ENCODE data around the gene CATSPERE. TPM values are rescaled to one million over a fixed set of nuclear protein-coding genes. Genes with fewer than 3 reads are reported as not detected.
A peak's percentile ranks its signal among the peaks of the same experiment; 100 is the strongest.

The CATSPERE gene
- total RNA-seq, 4 donors from 2014 or later, result 0.49 to 0.58 (median 0.56) TPM; not detected in 1

GRCh38 chr1:244590670-244591069 is 129.6 kb downstream of the CATSPERE start:
- no peaks in the 10 kb centered on the region for H3K36me3 ChIP-seq
- in situ Hi-C loops (cut with MboI; ENCODE audit: low sequenced_read_pairs in 4 of 4) (no loop called here), intact Hi-C loops (cut with DNase I; ENCODE audit: low total_unique reads) (no loop called here)
- H3K4me3 ChIP-seq, result no peak overlapping the region
- DNase-seq (no peak), ATAC-seq (no peak)
- H3K4me1 ChIP-seq, result no peaks in the 10 kb centered on the region
- TF ChIP-seq CTCF (IDR thresholded peaks at IDR 0.05 in 4 of 5, conservative IDR thresholded peaks at IDR 0.05 in 1 of 5) (no peak), POLR2A (IDR thresholded peaks at IDR 0.05) (no peak)
- no peaks in the 10 kb centered on the region for H3K27me3 ChIP-seq
- no peaks in the 10 kb centered on the region for H3K9me3 ChIP-seq
- no peak overlapping the region for H3K27ac ChIP-seq

GRCh38 chr1:244598611-244599010 is 137.5 kb downstream of the CATSPERE start:
- in situ Hi-C loops (cut with MboI; ENCODE audit: low sequenced_read_pairs in 4 of 4) (no loop called here), intact Hi-C loops (cut with DNase I; ENCODE audit: low total_unique reads) (no loop called here)
- Histone ChIP-seq H3K27ac (no peak overlapping the region), H3K27me3 (no peaks in the 10 kb centered on the region), H3K4me3 (no peak overlapping the region), H3K36me3 (no peaks in the 10 kb centered on the region), H3K4me1 (no peaks in the 10 kb centered on the region), H3K9me3 (no peaks in the 10 kb centered on the region)
- ATAC-seq, result no peak
- no peak for TF ChIP-seq POLR2A (IDR thresholded peaks at IDR 0.05)
- TF ChIP-seq CTCF (IDR thresholded peaks at IDR 0.05 in 4 of 5, conservative IDR thresholded peaks at IDR 0.05 in 1 of 5), result no peak
- DNase-seq, result no peak

GRCh38 chr1:244599937-244600350 is 138.9 kb downstream of the CATSPERE start:
- Histone ChIP-seq H3K4me3 (no peak overlapping the region), H3K27me3 (no peaks in the 10 kb centered on the region), H3K36me3 (no peaks in the 10 kb centered on the region), H3K9me3 (no peaks in the 10 kb centered on the region), H3K27ac (peak overlapping the region in 2 of 4 donors; percentile 43 to 67), H3K4me1 (no peaks in the 10 kb centered on the region)
- intact Hi-C loops (cut with DNase I; ENCODE audit: low total_unique reads), result loop anchor here (5.0 kb wide), 1 partner anchor 52 kb away; the partner anchor contains the start of gene DESI2
- ATAC-seq, result peak; percentile 91 to 95
- TF ChIP-seq POLR2A (IDR thresholded peaks at IDR 0.05) (peak in 1 of 2 donors; percentile 27), CTCF (IDR thresholded peaks at IDR 0.05 in 4 of 5, conservative IDR thresholded peaks at IDR 0.05 in 1 of 5) (no peak)
- DNase-seq, result peak in 1 of 2 donors; percentile 24
- in situ Hi-C loops (cut with MboI; ENCODE audit: low sequenced_read_pairs in 4 of 4), result loop anchor here in 3 of 4 donors (5.0 to 25.0 kb wide), 3 partner anchors 197 to 445 kb away; no protein-coding TSS in a partner anchor

- Histone ChIP-seq H3K4me1 (no peaks in the 10 kb centered on the region), H3K4me3 (no peak overlapping the region), H3K9me3 (no peaks in the 10 kb centered on the region), H3K27ac (no peak overlapping the region), H3K36me3 (no peaks in the 10 kb centered on the region), H3K27me3 (no peaks in the 10 kb centered on the region)
- ATAC-seq (no peak), DNase-seq (no peak)
- in situ Hi-C loops (cut with MboI; ENCODE audit: low sequenced_read_pairs in 4 of 4) (loop anchor here in 3 of 4 donors (5.0 to 25.0 kb wide), 3 partner anchors 196 to 443 kb away; no protein-coding TSS in a partner anchor), intact Hi-C loops (cut with DNase I; ENCODE audit: low total_unique reads) (loop anchor here (5.0 kb wide), 1 partner anchor 51 kb away; the partner anchor contains the start of gene DESI2)
- TF ChIP-seq POLR2A (IDR thresholded peaks at IDR 0.05) (no peak), CTCF (IDR thresholded peaks at IDR 0.05 in 4 of 5, conservative IDR thresholded peaks at IDR 0.05 in 1 of 5) (no peak)
These were observed 140.3 kb downstream of the CATSPERE start for GRCh38 chr1:244601336-244601735.
